Endothelial cell of umbilical vein (primary cell): ENCODE measurements around the gene CYBA.

Experiments used
- CTCF ChIP-seq, 2 donors: IDR thresholded peaks; 1 replicate in 1 of 2; 2 replicates in 1 of 2; pipeline ENCODE4 v1.5.1; 2011; ENCODE audit warnings: low read length in 2 of 2, mild to moderate bottlenecking in 2 of 2, moderate library complexity in 2 of 2, control low read depth in 1 of 2, inconsistent platforms in 1 of 2, low read depth in 1 of 2; ENCODE audit not compliant: insufficient read depth in 1 of 2; ENCODE audit errors: extremely low read depth in 1 of 2
- POLR2A ChIP-seq: IDR thresholded peaks from 2 replicates; pipeline ENCODE4 v1.6.1; 2012; ENCODE audit warnings: low read depth, mild to moderate bottlenecking, control low read depth, low read length

DNA sequence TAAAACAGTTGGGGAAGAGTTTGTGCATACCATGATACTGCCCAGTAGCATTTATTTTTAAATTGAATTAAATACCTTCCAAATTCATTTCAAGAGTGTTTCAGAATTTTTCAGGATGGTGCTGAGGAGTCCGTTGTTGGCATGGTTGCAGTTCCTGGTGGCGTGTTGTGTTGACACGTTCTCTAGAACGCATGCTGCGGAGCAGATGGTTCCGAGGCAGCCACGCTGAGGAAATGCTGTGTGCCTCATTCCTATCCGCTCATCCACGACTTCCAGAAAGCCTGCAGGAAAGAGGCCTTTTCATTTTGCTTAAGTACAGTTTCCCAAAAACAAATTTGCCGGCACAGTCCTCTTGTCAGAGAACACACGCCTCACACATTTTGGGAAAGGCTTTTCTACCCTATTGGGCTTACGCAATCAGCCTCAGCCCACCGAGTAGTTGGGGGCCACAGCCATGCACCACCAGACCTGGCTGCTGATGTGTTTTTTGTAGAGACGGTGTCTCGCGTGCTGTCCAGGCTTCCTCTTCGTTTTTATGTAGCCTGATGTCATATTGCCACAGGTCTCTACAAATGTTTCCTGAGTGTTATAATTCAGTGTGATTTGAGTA is 44.6 kb downstream of the CYBA start:
- no peak for TF ChIP-seq CTCF (IDR thresholded peaks at IDR 0.05; ENCODE audit: extremely low read depth in 1 of 2, insufficient read depth in 1 of 2, low read depth in 1 of 2, low read length in 2 of 2)
- TF ChIP-seq POLR2A, result no peak
